Stimulated activated naive CD4-positive, alpha-beta T cell treated with Interleukin-2 at 50 U/mL for 16 hours (primary cell): ENCODE data around the gene RPL15.
"Not testable (repeated sequence)": the region's sequence is repeated elsewhere in the genome, so short reads cannot be mapped to it uniquely, and the experiment has no call there.

ENCODE experiments used
- DNase-seq: peaks from one replicate; lab custom pipeline; 2025; lab: John Stamatoyannopoulos, UW

Gene RPL15

DNA sequence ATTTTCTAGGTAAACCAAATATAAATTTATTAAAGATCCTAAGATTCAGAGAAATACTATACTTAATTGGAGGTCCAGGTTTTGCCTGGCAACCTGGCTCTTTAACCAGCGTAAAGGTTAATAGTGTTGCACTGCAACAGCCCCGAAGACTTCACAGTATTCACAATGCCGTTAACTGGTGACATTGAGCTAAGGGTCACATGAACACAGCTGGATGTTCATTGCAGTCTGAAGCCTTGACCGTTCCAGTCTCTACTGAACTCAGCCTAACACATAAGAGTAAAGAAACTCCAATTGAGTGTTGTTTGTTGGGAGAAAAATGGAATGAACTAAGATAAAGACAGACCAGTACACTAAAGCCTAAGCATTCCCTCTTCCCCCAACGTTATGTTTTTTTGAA lies 27.0 kb upstream of the RPL15 start:
- no peak for DNase-seq

- DNase-seq, result no peak
Measured at GRCh38 chr3:23894254-23895061, 22.5 kb upstream of the RPL15 start.

- no peak for DNase-seq
Measured at GRCh38 chr3:23895181-23895580, 21.8 kb upstream of the RPL15 start.

GRCh38 chr3:23900744-23901143 lies 16.2 kb upstream of the RPL15 start:
- DNase-seq, result no peak

GRCh38 chr3:23904545-23904944 lies 12.4 kb upstream of the RPL15 start:
- DNase-seq, result no peak

DNA sequence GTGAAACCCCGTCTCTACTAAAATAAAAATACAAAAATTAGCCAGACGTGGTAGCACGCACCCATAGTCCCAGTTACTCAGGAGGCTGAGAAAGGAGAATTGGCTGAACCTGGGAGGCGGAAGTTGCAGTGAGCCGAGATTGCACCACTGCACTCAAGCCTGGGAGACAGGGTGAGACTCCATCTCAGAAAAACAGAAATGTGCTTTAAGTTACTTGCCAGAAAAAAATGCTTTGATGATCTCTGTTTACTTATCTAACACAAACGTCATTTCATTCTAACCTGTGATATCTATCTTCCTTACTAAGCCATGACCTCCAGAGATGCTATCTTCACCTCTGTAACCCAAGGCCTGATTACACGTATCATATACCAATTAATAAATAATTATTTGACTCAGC lies 7.6 kb upstream of the RPL15 start:
- no peak for DNase-seq

DNA sequence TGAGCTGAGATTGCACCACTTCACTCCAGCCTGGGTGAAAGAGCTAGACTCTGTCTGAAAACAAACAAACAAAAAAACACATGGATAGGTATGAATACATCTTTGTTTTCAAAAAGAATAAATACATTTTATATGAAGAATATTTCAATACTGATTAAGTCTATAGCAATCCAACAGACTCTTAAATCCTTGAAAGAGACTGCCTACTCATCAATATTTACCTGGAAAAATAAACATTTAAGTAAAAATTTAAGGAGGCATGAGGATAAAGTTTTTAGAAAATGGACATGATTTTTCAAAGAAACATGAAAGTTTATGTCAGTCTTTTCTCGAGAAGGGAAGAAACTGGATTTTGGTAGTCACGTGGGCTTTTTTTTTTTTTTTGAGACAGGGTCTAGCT lies 5.5 kb upstream of the RPL15 start:
- no peak for DNase-seq

- not testable (repeated sequence) for DNase-seq
Measured at GRCh38 chr3:23912335-23912734, 4.6 kb upstream of the RPL15 start.

DNA sequence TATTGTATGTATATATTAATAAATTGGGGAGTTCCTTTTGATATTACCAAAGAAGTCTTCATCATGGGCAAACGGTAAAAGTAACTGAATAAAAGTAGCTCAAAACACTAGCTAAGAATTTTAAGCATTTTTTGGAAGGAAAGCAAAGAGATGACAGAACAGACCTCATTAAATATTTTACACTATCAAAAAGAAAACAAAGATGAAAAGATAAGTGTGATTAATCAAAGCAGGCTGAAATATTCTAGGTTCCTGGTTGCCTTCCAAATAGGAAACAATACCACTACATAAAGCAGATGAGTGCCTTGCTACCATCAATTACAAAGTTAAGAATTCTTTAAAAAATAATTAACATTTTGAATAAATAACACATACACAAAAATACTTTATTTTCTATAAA lies 3.8 kb upstream of the RPL15 start:
- no peak for DNase-seq

GRCh38 chr3:23913873-23914743 lies 2.8 kb upstream of the RPL15 start:
- no peak for DNase-seq

- DNase-seq, result no peak
Measured at GRCh38 chr3:23915537-23916108, 1.3 kb upstream of the RPL15 start.

DNA sequence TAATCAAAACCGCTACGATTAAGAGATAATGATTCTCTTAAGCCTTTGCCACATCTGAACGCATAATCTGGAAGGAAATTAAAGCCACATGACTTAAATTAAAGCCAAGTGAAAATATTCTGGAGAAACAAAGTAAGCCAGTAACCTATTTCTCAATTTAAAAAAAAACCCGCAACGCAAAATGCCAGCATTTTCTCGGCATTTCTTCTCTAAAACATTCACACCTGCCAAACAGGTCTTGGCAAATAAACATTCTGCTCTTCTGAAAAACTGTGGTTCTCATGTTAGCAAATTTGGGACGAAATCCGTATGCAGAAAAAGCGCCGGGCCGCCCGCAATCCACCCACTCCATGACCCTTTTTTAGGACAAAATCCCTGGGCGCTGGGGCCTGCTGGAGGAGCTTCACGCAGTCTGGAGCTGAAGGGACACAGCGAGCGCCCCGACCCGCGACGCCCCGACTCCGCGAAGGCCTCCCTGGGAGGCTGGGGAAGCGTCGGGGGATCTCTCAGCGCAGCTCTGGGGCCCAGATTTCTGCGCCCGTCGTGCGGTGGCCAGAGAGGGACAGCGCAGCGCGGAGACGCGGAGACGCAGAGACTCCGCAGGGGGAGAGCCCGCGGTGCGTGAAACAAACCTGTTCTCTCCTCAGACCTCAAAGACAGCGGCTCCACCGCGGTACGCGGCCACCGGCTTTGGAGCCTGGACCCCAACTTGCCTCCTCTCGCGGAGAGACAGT lies 613 bp upstream of the RPL15 start:
- DNase-seq, result no peak

DNA sequence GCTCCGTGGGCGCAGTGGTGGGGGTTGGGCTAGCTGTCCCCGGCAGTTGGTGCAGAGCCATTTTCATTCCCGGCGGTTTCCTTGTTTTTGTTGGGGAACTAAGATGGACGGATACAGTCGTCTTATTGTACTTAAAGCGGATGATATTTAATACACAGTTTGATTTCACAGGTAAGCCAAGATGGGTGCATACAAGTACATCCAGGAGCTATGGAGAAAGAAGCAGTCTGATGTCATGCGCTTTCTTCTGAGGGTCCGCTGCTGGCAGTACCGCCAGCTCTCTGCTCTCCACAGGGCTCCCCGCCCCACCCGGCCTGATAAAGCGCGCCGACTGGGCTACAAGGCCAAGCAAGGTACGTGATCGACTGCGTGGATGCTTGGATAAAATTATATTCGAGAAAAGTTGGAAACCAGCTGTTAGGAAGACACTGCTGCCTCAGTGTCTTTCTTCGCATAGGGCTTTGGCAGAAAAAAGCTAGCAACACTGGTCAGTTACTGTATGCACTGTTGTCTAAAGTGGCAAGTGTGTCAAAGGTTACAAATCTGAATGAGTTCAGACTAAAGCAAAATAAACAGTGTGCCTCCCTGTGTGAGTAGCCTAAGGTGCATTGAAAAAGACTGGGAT lies 859 bp downstream of the RPL15 start:
- not testable (repeated sequence) for DNase-seq

DNA sequence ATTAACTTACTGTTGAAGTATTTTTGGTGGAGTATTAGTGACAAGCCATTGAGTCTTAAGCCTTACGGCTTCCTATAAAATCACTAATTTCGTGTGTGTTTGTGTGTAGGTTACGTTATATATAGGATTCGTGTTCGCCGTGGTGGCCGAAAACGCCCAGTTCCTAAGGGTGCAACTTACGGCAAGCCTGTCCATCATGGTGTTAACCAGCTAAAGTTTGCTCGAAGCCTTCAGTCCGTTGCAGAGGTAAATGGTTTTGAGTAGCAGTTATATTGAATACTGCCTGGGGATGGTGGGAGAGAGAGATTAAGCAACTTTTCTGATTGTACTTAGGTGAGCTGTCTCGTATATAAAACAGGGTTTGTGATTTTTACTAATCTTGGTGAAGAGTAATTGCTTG lies 1.4 kb downstream of the RPL15 start:
- not testable (repeated sequence) for DNase-seq

- no peak for DNase-seq
Measured at GRCh38 chr3:23919628-23920027, 2.7 kb downstream of the RPL15 start.

DNA sequence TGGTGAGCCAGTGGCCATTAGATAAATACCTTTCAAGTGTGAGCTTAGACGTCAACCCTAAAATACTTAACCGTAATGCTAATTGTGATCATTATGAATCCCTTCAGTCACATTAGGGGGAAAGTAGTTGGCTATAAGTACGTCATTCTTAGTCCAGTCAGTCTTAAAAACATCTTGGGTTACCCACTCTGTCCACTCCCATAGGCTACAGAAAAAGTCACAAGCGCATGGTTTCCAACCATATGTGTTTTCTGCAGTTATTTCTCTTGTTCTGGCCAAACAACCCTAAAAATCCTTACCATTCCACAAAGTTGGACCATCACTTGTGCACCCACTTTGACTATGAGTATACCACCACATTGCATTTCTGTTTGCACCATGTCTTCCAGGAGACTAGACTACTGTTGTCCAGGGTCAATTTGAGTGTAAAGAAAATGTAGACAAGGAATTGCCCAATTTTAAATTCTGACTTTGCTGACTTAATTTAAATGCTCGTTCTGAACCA lies 3.3 kb downstream of the RPL15 start:
- no peak for DNase-seq

- DNase-seq, result no peak
Measured at GRCh38 chr3:23921052-23921511, 4.2 kb downstream of the RPL15 start.

GRCh38 chr3:23923786-23924185 lies 6.9 kb downstream of the RPL15 start:
- no peak for DNase-seq

DNA sequence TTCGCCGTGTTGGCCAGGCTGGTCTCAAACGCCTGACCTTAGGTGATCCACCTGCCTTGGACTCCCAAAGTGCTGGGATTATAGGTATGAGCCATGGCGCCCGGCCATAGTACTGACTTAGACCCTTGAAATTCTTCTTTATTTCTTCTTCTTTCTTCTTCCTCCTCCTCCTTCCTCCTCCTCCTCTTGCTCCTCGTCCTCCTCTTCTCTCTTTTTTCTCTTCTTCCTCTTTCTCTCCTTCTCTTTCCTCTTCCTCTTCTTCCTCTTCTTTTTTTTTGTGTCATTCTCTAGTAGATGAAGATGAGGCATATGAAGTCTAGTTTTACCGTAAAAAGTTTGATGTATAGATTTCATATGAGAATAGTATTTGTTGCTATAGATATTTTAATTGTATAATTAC lies 9.3 kb downstream of the RPL15 start:
- no peak for DNase-seq

DNA sequence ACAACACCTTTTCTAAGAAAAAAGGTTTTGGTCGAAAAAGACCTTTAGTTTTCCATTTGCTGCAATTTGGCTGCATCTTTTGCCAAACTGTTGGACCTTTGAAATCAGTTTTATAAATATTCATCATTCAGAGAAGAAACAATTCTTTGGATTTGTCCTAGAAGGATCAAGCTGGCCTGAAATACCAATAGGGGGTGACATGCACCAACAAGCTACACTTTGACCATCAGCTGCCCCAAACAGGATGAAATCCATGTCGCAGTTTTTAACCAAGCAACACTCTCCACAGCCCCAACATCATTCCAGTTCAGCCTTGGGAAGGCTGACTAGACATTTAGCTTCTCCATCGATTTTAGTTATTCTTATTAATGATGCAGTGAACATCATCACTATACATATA lies 9.8 kb downstream of the RPL15 start:
- DNase-seq, result no peak

- no peak for DNase-seq
Measured at GRCh38 chr3:23928524-23928923, 11.6 kb downstream of the RPL15 start.
